BLaER1 (cell line): ENCODE measurements around the gene ATP8B3.

ENCODE experiments used
- H3K27ac ChIP-seq: shearing (Covaris generic); formaldehyde crosslinking; 2 replicates; pipeline ENCODE4 v1.8.1; 2022
- H3K27me3 ChIP-seq: shearing (Covaris generic); formaldehyde crosslinking; 2 replicates; pipeline ENCODE4 v1.8.1; 2022
- H3K36me3 ChIP-seq: shearing (Covaris generic); formaldehyde crosslinking; 2 replicates; pipeline ENCODE4 v1.8.1; 2022
- H3K4me1 ChIP-seq: shearing (Covaris generic); formaldehyde crosslinking; 2 replicates; pipeline ENCODE4 v1.8.1; 2022
- H3K4me2 ChIP-seq: shearing (Covaris generic); formaldehyde crosslinking; 2 replicates; pipeline ENCODE4 v1.8.1; 2022
- H3K4me3 ChIP-seq: shearing (Covaris generic); formaldehyde crosslinking; 2 replicates; pipeline ENCODE4 v1.8.1; 2022
- H3K9ac ChIP-seq: shearing (Covaris generic); formaldehyde crosslinking; 2 replicates; pipeline ENCODE4 v1.8.1; 2022
- H3K9me3 ChIP-seq: shearing (Covaris generic); formaldehyde crosslinking; 2 replicates; pipeline ENCODE4 v1.8.1; 2022
- H4K20me1 ChIP-seq: shearing (Covaris generic); formaldehyde crosslinking; 2 replicates; pipeline ENCODE4 v1.8.1; 2022
- Cebpa-rat ChIP-seq: shearing (Covaris generic); IDR thresholded peaks from 2 replicates; pipeline ENCODE4 v1.8.1; 2022

The ATP8B3 gene

GRCh38 chr19:1850809-1851653 is 39.0 kb upstream of the ATP8B3 start:
- Histone ChIP-seq H3K9me3 (no peaks in the 10 kb centered on the region), H3K27ac (peak overlapping the region; percentile 99), H3K4me1 (peaks cover 85% of the 10 kb centered on the region), H4K20me1 (peaks cover 61% of the 10 kb centered on the region), H3K4me3 (peak overlapping the region; percentile 96), H3K27me3 (no peaks in the 10 kb centered on the region), H3K9ac (peak overlapping the region; percentile 76), H3K36me3 (peaks cover 19% of the 10 kb centered on the region), H3K4me2 (peak overlapping the region; percentile 99)
- TF ChIP-seq Cebpa-rat = no peak

DNA sequence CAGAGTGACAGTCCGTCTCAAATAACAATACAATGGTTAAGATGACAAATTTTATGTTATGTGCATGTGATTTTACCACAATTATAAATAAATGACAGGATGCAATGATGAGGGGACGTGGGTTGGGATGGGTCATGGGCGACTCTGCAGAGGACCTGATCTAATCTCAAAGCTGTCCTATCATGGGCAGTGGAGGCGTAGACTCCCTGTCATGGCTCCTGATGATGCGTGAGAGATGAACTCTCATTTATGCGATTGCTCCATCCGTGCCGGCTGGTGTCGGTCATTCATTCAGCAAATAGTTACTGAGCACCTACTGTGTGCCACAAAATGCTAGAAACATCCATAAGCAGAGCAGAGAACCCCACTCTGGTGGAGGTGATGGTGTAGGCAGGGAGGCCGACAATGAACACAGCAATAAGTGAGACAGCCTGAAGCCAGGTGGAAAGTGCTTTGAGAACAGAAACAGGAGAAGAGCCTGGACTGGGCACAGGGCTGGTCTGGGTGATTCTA is 37.9 kb upstream of the ATP8B3 start:
- no peaks in the 10 kb centered on the region for H3K9me3 ChIP-seq
- H3K4me1 ChIP-seq = peaks cover 87% of the 10 kb centered on the region
- H3K27me3 ChIP-seq = no peaks in the 10 kb centered on the region
- no peak overlapping the region for H3K27ac ChIP-seq
- TF ChIP-seq Cebpa-rat = no peak
- peaks cover 30% of the 10 kb centered on the region for H3K36me3 ChIP-seq
- peaks cover 70% of the 10 kb centered on the region for H4K20me1 ChIP-seq
- H3K4me3 ChIP-seq = no peak overlapping the region
- H3K9ac ChIP-seq = no peak overlapping the region
- peak overlapping the region; percentile 7; the same call in 1 of the 2 replicates for H3K4me2 ChIP-seq

DNA sequence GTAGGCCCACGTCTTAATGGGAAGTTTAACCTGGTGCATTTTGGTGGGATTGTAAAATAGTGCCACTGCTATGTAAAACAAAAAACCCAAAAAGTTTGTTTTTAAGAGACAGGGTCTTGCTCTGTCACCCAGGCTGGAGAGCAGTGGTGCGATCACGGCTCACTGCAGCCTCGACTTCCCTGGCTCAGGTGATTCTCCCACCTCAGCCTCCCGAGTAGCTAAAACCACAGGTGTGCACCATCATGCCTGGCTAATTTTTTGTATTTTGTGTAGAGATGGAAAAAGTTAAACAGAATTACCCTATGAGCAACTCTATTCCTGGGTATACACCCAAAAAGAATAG is 37.0 kb upstream of the ATP8B3 start:
- peaks cover 70% of the 10 kb centered on the region for H4K20me1 ChIP-seq
- H3K36me3 ChIP-seq = peaks cover 32% of the 10 kb centered on the region
- H3K9me3 ChIP-seq = no peaks in the 10 kb centered on the region
- peak overlapping the region; percentile 42 for H3K4me2 ChIP-seq
- H3K4me3 ChIP-seq = peak overlapping the region; percentile 99
- no peak for TF ChIP-seq Cebpa-rat
- no peaks in the 10 kb centered on the region for H3K27me3 ChIP-seq
- H3K4me1 ChIP-seq = peaks cover 87% of the 10 kb centered on the region
- 0 out of 2 replicates have a peak overlapping the region, but pooled peaks have one; percentile 99 for H3K9ac ChIP-seq
- peak overlapping the region; percentile 100; the same call in 1 of the 2 replicates for H3K27ac ChIP-seq

DNA sequence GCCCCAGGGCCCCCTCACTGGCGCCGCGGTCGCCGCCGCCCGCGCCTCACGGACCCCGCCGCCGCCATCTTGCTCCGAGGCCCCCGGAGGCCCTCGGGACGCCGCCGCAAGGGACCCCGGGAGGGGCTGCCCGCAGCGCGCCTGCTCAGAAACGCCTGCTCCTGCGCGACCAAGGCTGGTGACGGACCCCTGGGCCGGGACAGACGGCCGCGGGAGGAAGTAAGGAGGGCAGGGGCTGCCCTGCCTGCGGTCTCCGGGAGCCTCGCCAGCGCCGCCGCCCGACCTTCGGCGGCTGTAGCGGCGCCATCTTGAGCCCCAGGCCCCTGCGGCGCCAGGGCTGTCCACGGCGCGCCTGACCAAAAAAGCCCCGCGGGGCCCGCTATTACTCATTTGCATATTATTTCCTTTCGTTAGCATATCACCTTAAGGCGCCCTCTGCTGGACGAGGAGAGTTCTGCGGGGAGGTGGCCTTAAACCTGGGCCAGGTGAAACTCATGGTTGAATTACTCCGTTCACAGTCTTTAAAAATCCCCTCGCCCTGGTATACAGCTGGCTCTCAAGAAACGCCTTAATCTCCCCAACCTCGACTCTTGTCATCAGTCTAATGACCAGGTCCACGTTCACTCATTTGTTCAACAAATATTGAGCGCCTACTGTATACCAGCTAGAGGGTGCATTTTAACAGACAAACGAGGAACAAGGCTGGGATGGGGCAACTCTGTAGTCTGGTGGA is 36.5 kb upstream of the ATP8B3 start, which contains the start of gene REXO1:
Gene REXO1, minus strand, starts transcription at position 85 of the 733 bp plus-strand sequence. CDS start 125 bp downstream, outside the sequence.
- Histone ChIP-seq H4K20me1 (peaks cover 74% of the 10 kb centered on the region), H3K27me3 (no peaks in the 10 kb centered on the region), H3K4me3 (peak within 1 kb of the TSS; percentile 99), H3K27ac (peak within 1 kb of the TSS; percentile 100), H3K9ac (peak within 1 kb of the TSS; percentile 99), H3K4me1 (peaks cover 87% of the 10 kb centered on the region), H3K4me2 (peak within 1 kb of the TSS; percentile 100), H3K9me3 (no peaks in the 10 kb centered on the region), H3K36me3 (peaks cover 31% of the 10 kb centered on the region)
- TF ChIP-seq Cebpa-rat = no peak

DNA sequence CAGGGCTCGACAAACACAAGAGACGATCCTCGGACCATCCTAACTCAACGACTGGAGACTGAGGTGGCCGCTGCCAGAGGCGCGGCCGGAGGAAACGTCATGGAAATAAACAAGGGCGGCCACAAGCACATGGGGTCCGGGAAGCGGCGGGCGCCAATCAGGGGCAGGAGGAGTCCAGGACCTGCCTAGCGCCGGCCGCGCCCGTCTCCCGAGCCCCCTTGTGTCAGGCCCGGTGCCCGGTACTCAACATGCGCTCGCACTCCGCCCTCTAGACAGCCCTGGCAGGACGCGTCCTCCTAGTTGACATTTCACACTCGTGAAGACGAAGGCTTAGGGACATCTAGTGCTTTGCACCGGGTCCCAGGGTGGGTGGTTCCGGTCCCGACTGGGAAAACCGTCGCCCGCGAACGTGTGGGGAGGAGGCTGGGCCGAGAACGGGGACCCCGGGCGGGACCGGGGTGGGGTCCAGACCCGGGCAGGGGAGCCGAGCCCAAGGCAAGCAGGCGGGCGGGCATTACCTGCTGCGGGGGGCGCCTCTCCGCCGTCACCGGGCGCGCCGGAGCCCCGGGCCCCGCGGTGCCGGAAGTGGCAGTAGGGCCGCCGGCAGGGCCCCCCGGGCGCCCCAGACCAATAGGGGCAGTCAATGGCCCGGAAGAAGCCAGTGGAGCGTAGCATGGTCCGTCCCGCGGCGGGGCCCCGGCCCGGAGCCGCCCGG is 35.8 kb upstream of the ATP8B3 start:
- H4K20me1 ChIP-seq = peaks cover 79% of the 10 kb centered on the region
- no peak for TF ChIP-seq Cebpa-rat
- H3K4me1 ChIP-seq = peaks cover 87% of the 10 kb centered on the region

GRCh38 chr19:1847348-1847683 is 35.2 kb upstream of the ATP8B3 start:
- Histone ChIP-seq H3K36me3 (peaks cover 31% of the 10 kb centered on the region), H3K4me3 (peak overlapping the region; percentile 99), H3K27ac (peak overlapping the region; percentile 100), H3K4me1 (peaks cover 87% of the 10 kb centered on the region), H3K9ac (peak overlapping the region; percentile 99), H3K9me3 (no peaks in the 10 kb centered on the region), H3K27me3 (no peaks in the 10 kb centered on the region), H4K20me1 (peaks cover 79% of the 10 kb centered on the region), H3K4me2 (peak overlapping the region; percentile 100)
- no peak for TF ChIP-seq Cebpa-rat

More for the DNA sequence above, 35.8 kb upstream of the ATP8B3 start:
- Histone ChIP-seq H3K9ac (peak overlapping the region; percentile 99), H3K27ac (peak overlapping the region; percentile 100), H3K27me3 (no peaks in the 10 kb centered on the region), H3K4me2 (peak overlapping the region; percentile 100), H3K36me3 (peaks cover 31% of the 10 kb centered on the region), H3K9me3 (no peaks in the 10 kb centered on the region), H3K4me3 (peak overlapping the region; percentile 99)

GRCh38 chr19:1846517-1847204 is 34.6 kb upstream of the ATP8B3 start:
- peak overlapping the region; percentile 100; the same call in 1 of the 2 replicates for H3K27ac ChIP-seq
- H3K9me3 ChIP-seq = no peaks in the 10 kb centered on the region
- H4K20me1 ChIP-seq = peaks cover 81% of the 10 kb centered on the region
- H3K9ac ChIP-seq = peak overlapping the region; percentile 99
- peaks cover 87% of the 10 kb centered on the region for H3K4me1 ChIP-seq
- no peaks in the 10 kb centered on the region for H3K27me3 ChIP-seq
- peak overlapping the region; percentile 100 for H3K4me2 ChIP-seq
- TF ChIP-seq Cebpa-rat = no peak
- H3K4me3 ChIP-seq = peak overlapping the region; percentile 99
- peaks cover 31% of the 10 kb centered on the region for H3K36me3 ChIP-seq

DNA sequence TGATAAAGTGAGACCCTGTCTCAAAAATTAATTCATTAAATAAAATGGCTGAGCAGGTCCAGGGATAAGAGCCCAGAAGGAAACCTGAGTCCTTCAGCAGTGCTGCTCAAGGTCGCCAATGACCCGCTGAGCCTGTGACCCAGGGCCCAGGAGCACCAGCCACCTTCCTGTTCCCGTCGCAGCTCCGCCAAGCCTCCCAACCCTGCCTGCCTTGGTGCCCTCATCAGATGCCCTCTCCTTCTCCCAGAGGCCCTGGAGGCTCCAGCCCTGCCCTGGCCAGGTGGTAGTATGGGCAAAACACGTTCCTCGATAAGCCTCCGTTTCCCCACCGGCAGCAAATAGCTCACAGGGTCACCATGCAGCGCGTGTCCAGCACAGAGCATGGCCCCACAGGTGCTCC is 33.6 kb upstream of the ATP8B3 start:
- peaks cover 28% of the 10 kb centered on the region for H3K36me3 ChIP-seq
- peak overlapping the region; percentile 99; the same call in 1 of the 2 replicates for H3K9ac ChIP-seq
- peaks cover 87% of the 10 kb centered on the region for H3K4me1 ChIP-seq
- H3K9me3 ChIP-seq = no peaks in the 10 kb centered on the region
- peak overlapping the region; percentile 100; the same call in 1 of the 2 replicates for H3K27ac ChIP-seq
- H3K27me3 ChIP-seq = no peaks in the 10 kb centered on the region
- peak overlapping the region; percentile 100 for H3K4me2 ChIP-seq
- 0 out of 2 replicates have a peak overlapping the region, but pooled peaks have one; percentile 99 for H3K4me3 ChIP-seq
- TF ChIP-seq Cebpa-rat = no peak
- peaks cover 81% of the 10 kb centered on the region for H4K20me1 ChIP-seq
